Hepatocyte (in vitro differentiated cells): ENCODE measurements around the gene HSP90AA1. TPM values are rescaled to one million over a fixed set of nuclear protein-coding genes. Genes with fewer than 3 reads are reported as not detected.

Experiments used
- DNase-seq: peaks from one replicate; pipeline ENCODE4 v3.0.0-alpha.2; 2016; ENCODE audit warnings: low spot score
- H2AFZ ChIP-seq: fragments of 200-600 bp; sonication (generic); 2 replicates; pipeline ENCODE4 v1.6.0; 2016; ENCODE audit warnings: antibody characterized with exemption, mild to moderate bottlenecking
- H3K27ac ChIP-seq: fragments of 200-600 bp; sonication (generic); 2 replicates; pipeline ENCODE4 v1.5.1; 2016; ENCODE audit warnings: mild to moderate bottlenecking
- H3K27me3 ChIP-seq: fragments of 200-600 bp; sonication (generic); 2 replicates; pipeline ENCODE4 v1.6.1; 2016
- H3K36me3 ChIP-seq: fragments of 200-600 bp; sonication (generic); replicated peaks from 2 replicates; pipeline ENCODE4 v1.5.1; 2016; ENCODE audit warnings: low read depth; ENCODE audit not compliant: insufficient read depth
- H3K4me1 ChIP-seq: fragments of 200-600 bp; sonication (generic); 2 replicates; pipeline ENCODE4 v1.5.1; 2016; ENCODE audit warnings: mild to moderate bottlenecking, moderate library complexity; ENCODE audit not compliant: insufficient read depth
- H3K4me2 ChIP-seq: fragments of 200-600 bp; sonication (generic); 2 replicates; pipeline ENCODE4 v1.6.0; 2016
- H3K4me3 ChIP-seq: fragments of 200-600 bp; sonication (generic); 2 replicates; pipeline ENCODE4 v1.5.1; 2016; ENCODE audit warnings: mild to moderate bottlenecking
- H3K79me2 ChIP-seq: fragments of 200-600 bp; sonication (generic); 2 replicates; pipeline ENCODE4 v1.6.0; 2017; ENCODE audit warnings: mild to moderate bottlenecking
- H3K9me2 ChIP-seq: fragments of 200-600 bp; sonication (generic); replicated peaks from 2 replicates; pipeline ENCODE4 v1.6.0; 2017; ENCODE audit warnings: mild to moderate bottlenecking; ENCODE audit not compliant: insufficient read depth
- H3K9me3 ChIP-seq: fragments of 200-600 bp; sonication (generic); 2 replicates; pipeline ENCODE4 v1.5.1; 2016; ENCODE audit warnings: low read depth, mild to moderate bottlenecking
- H4K20me1 ChIP-seq: fragments of 200-600 bp; sonication (generic); 2 replicates; pipeline ENCODE4 v1.6.0; 2016; ENCODE audit warnings: mild to moderate bottlenecking; ENCODE audit not compliant: insufficient read depth, poor library complexity, severe bottlenecking
- CTCF ChIP-seq: fragments of 200-600 bp; sonication (generic); IDR thresholded peaks from 2 replicates; pipeline ENCODE4 v1.5.1; 2016; ENCODE audit warnings: antibody characterized with exemption, mild to moderate bottlenecking; ENCODE audit not compliant: poor library complexity
- EZH2 ChIP-seq: fragments of 200-600 bp; sonication (generic); IDR thresholded peaks from 2 replicates; pipeline ENCODE4 v1.6.1; 2016; ENCODE audit warnings: antibody characterized with exemption, mild to moderate bottlenecking, borderline replicate concordance
- EZH2phosphoT487 ChIP-seq: fragments of 200-600 bp; sonication (generic); IDR thresholded peaks from one replicate; pipeline ENCODE4 v1.6.1; 2018; ENCODE audit warnings: antibody characterized with exemption, mild to moderate bottlenecking, low read depth, moderate library complexity; ENCODE audit not compliant: unreplicated experiment, severe bottlenecking
- WGBS: methylation state at CpG from one replicate; pipeline ENCODE4 v1.1.6; 2016; ENCODE audit warnings: low lambda C conversion rate; ENCODE audit errors: missing lambda C conversion rate; 5-methylcytosine and 5-hydroxymethylcytosine counted together
- polyA plus RNA-seq: library from polyadenylated mRNA; unstranded; fragments of >200 nt; fragmentation: Nextera tagmentation; extraction: Ambion mirVana; gene quantifications from 2 replicates; pipeline ENCODE4 v1.2.1, GENCODE V29; 2016
- total RNA-seq: library from RNA; depleted of rRNA; stranded (reverse); fragments of >200 nt; gene quantifications from 2 replicates; pipeline ENCODE4 v1.2.3, GENCODE V29; 2014

Gene HSP90AA1
- total and polyA plus RNA-seq, 2 experiments from 2014 or later = 503 to 589 TPM

DNA sequence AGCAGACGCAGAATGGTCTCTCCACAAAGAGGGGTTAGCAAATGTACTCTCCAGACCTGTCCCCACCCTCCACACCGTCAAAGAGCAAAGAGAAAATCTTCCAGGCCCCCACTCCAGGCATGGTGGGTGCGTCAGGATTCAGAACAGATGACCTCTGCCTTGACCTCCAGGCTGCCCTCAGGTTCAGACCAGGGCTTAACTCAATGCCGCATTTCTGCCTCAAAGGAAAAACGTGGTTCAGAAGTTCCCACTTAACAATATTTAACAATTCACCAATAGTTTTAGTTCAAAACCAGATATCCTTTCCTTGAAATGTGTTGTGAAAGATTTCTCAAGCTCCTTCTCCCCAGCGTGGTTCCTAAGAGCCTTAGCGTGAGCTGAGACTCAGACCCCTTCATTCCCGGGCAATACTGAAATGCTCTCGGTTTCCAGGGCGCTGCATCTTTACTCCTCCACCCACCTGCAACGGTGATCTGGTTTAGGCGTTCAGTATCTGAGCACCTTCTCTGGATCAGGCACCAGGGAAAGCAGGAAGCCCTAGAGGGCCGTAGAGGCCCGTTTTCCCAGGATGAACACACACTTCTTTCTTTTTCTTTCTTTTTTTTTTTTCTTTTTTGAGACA lies 22.9 kb downstream of the HSP90AA1 start:
- WGBS = 61% methylated on average over 14 of the region's 14 CpGs
- no peak for DNase-seq
- no peak overlapping the region for H2AFZ ChIP-seq
- no peaks in the 10 kb centered on the region for H3K27me3 ChIP-seq
- TF ChIP-seq CTCF (no peak), EZH2phosphoT487 (no peak), EZH2 (no peak)
- H3K79me2 ChIP-seq = no peaks in the 10 kb centered on the region
- no peak overlapping the region for H3K4me3 ChIP-seq
- H3K9me2 ChIP-seq = no peaks in the 10 kb centered on the region
- H3K27ac ChIP-seq = no peak overlapping the region
- H4K20me1 ChIP-seq = no peaks in the 10 kb centered on the region
- peak overlapping the region; percentile 51 for H3K4me2 ChIP-seq
- H3K36me3 ChIP-seq = no peaks in the 10 kb centered on the region
- H3K4me1 ChIP-seq = no peaks in the 10 kb centered on the region
- no peaks in the 10 kb centered on the region for H3K9me3 ChIP-seq

- peak; percentile 87 for DNase-seq
- no peak overlapping the region for H3K27ac ChIP-seq
- H3K4me3 ChIP-seq = no peak overlapping the region
- H3K36me3 ChIP-seq = no peaks in the 10 kb centered on the region
- H3K9me3 ChIP-seq = no peaks in the 10 kb centered on the region
- H3K9me2 ChIP-seq = no peaks in the 10 kb centered on the region
- no peak for TF ChIP-seq EZH2
- peak; percentile 51 for TF ChIP-seq CTCF
- WGBS = 30% methylated on average over 25 of the region's 26 CpGs
- no peaks in the 10 kb centered on the region for H3K79me2 ChIP-seq
- H3K27me3 ChIP-seq = no peaks in the 10 kb centered on the region
- H2AFZ ChIP-seq = no peak overlapping the region
- no peaks in the 10 kb centered on the region for H3K4me1 ChIP-seq
- H3K4me2 ChIP-seq = peak overlapping the region; percentile 51
- H4K20me1 ChIP-seq = no peaks in the 10 kb centered on the region
Observed at GRCh38 chr14:102063109-102063807, 23.6 kb downstream of the HSP90AA1 start.

DNA sequence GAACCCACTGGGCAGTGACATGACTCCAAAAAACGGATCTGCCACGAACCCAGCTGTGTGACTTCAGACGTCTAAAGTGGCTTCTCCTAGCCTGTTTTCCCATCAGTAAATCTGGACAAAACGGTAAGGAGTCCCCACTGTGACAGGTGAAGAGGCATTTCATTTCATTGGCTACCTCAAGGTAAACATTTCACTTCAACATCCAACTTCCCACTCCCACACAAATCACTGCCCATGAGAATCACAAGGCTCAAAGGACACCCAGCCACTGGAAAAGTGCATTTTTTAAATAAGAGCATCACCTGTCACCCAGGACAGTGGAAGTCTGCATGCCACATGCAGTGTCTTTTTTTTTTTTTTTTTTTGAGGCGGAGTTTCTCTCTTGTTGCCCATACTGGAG lies 27.9 kb downstream of the HSP90AA1 start:
- TF ChIP-seq EZH2phosphoT487 = no peak
- no peak for TF ChIP-seq CTCF
- TF ChIP-seq EZH2 = no peak
- no peak overlapping the region for H3K4me3 ChIP-seq
- no peak for DNase-seq
- H3K4me1 ChIP-seq = no peaks in the 10 kb centered on the region
- no peaks in the 10 kb centered on the region for H3K79me2 ChIP-seq
- H2AFZ ChIP-seq = no peak overlapping the region
- no peaks in the 10 kb centered on the region for H4K20me1 ChIP-seq
- H3K9me2 ChIP-seq = no peaks in the 10 kb centered on the region
- H3K27me3 ChIP-seq = no peaks in the 10 kb centered on the region
- no peaks in the 10 kb centered on the region for H3K9me3 ChIP-seq
- no peak overlapping the region for H3K4me2 ChIP-seq
- no peak overlapping the region for H3K27ac ChIP-seq
- H3K36me3 ChIP-seq = no peaks in the 10 kb centered on the region
- 87% methylated on average over 5 of the region's 5 CpGs for WGBS
